ENCODE results near the gene ACSL1. TPM values are rescaled to one million over a fixed set of nuclear protein-coding genes. Genes with fewer than 3 reads are reported as not detected.
A peak's percentile ranks its signal among the peaks of the same experiment; 100 is the strongest.

Gene ACSL1
- total RNA-seq, 1 donor = 57.5 TPM

- Histone ChIP-seq H3K36me3 (ENCODE audit: insufficient read depth, low read length) (no peaks in the 10 kb centered on the region), H3K4me3 (ENCODE audit: insufficient read depth, low read length) (no peak overlapping the region), H3K4me1 (ENCODE audit: insufficient read depth, low read length) (peaks cover 31% of the 10 kb centered on the region), H3K9me3 (ENCODE audit: low read depth, low read length) (no peaks in the 10 kb centered on the region), H3K27me3 (ENCODE audit: insufficient read depth, low read length) (no peaks in the 10 kb centered on the region), H3K27ac (ENCODE audit: low read depth, low read length) (no peak overlapping the region), H2AFZ (ENCODE audit: low read length) (no peak overlapping the region), H4K20me1 (ENCODE audit: insufficient read depth, low read length) (peaks cover 55% of the 10 kb centered on the region), H3K4me2 (ENCODE audit: insufficient read depth, low read length) (no peak overlapping the region), H3K79me2 (ENCODE audit: insufficient read depth, low read length) (peaks cover 59% of the 10 kb centered on the region)
- DNase-seq (ENCODE audit: insufficient read length, low spot score, missing footprints) = no peak
- TF ChIP-seq CTCF (IDR thresholded peaks at IDR 0.05; ENCODE audit: extremely low read depth, low read depth, low read length) = no peak
Measured at GRCh38 chr4:184816962-184817361, 8.8 kb downstream of the ACSL1 start.

DNA sequence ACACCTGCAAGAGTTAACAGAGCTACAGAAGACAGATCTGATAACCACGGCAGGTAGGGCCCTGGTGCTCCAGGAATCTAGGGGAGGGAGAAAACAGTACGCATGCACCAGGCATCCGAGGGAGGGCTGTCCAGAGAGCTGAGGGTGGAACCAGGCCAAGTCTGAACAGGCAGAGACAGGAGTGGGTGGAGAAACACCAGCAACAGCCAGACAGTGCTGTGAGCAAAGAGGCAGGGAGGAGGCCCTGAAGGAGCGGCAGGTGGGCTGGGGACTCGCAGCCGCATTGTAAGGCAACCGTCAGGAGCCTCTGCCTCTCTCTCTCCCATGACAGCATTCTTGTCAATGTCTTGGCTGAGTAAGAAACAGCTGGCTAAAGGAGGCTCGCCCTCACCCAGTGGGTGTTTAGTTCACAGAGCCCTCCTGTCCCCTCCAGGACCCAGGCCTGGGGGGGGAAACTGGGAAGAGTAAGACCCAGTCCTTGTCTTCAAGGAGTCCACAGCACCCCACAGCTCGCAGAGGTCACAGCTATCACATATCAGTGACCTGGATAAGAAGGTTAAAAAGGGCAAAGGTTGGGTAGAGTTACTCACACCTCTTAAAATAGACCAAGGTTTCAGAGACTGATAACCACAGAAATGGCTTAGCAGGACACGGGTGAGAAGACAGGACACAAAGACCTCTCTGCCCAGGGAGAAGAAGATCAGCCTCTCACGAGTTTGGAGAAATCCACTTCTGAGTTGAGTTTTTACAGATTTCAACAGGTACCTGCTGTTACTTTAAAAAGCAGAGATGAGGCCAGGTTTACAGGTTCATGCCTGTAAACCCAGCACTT, 10.5 kb downstream of the ACSL1 start:
- H3K4me3 ChIP-seq (ENCODE audit: insufficient read depth, low read length) = peak overlapping the region; percentile 59
- H3K27ac ChIP-seq (ENCODE audit: low read depth, low read length) = peak overlapping the region; percentile 32
- H3K79me2 ChIP-seq (ENCODE audit: insufficient read depth, low read length) = peaks cover 58% of the 10 kb centered on the region
- TF ChIP-seq CTCF (IDR thresholded peaks at IDR 0.05; ENCODE audit: extremely low read depth, low read depth, low read length) = no peak
- H3K9me3 ChIP-seq (ENCODE audit: low read depth, low read length) = no peaks in the 10 kb centered on the region
- peak overlapping the region; percentile 78 for H3K4me2 ChIP-seq (ENCODE audit: insufficient read depth, low read length)
- peaks cover 31% of the 10 kb centered on the region for H3K4me1 ChIP-seq (ENCODE audit: insufficient read depth, low read length)
- peaks cover 54% of the 10 kb centered on the region for H4K20me1 ChIP-seq (ENCODE audit: insufficient read depth, low read length)
- peak; percentile 94 for DNase-seq (ENCODE audit: insufficient read length, low spot score, missing footprints)
- H2AFZ ChIP-seq (ENCODE audit: low read length) = peak overlapping the region; percentile 44
- no peaks in the 10 kb centered on the region for H3K27me3 ChIP-seq (ENCODE audit: insufficient read depth, low read length)
- no peaks in the 10 kb centered on the region for H3K36me3 ChIP-seq (ENCODE audit: insufficient read depth, low read length)

- Histone ChIP-seq H3K79me2 (ENCODE audit: insufficient read depth, low read length) (peaks cover 57% of the 10 kb centered on the region), H3K4me2 (ENCODE audit: insufficient read depth, low read length) (peak overlapping the region; percentile 78)
Measured at GRCh38 chr4:184814686-184815045, 11.1 kb downstream of the ACSL1 start.

More at GRCh38 chr4:184814686-184815045, 11.1 kb downstream of the ACSL1 start:
- Histone ChIP-seq H3K27ac (ENCODE audit: low read depth, low read length) (peak overlapping the region; percentile 32), H4K20me1 (ENCODE audit: insufficient read depth, low read length) (peaks cover 56% of the 10 kb centered on the region), H3K27me3 (ENCODE audit: insufficient read depth, low read length) (no peaks in the 10 kb centered on the region), H3K4me1 (ENCODE audit: insufficient read depth, low read length) (peaks cover 31% of the 10 kb centered on the region), H3K9me3 (ENCODE audit: low read depth, low read length) (no peaks in the 10 kb centered on the region), H2AFZ (ENCODE audit: low read length) (peak overlapping the region; percentile 44), H3K4me3 (ENCODE audit: insufficient read depth, low read length) (peak overlapping the region; percentile 59), H3K36me3 (ENCODE audit: insufficient read depth, low read length) (no peaks in the 10 kb centered on the region)
- no peak for DNase-seq (ENCODE audit: insufficient read length, low spot score, missing footprints)
- no peak for TF ChIP-seq CTCF (IDR thresholded peaks at IDR 0.05; ENCODE audit: extremely low read depth, low read depth, low read length)
